Ramos (cell line): ENCODE data around the gene FDCSP.
"Not testable (repeated sequence)": the region's sequence is repeated elsewhere in the genome, so short reads cannot be mapped to it uniquely, and the experiment has no call there.

ENCODE experiments used
- in situ Hi-C: fragments of 300-500 bp; cut with MboI; formaldehyde crosslinking; loops from one replicate; pipeline ENCODE4 v1.14.3; 2022; ENCODE audit warnings: low sequenced_read_pairs; ENCODE audit not compliant: unreplicated experiment

The FDCSP gene

GRCh38 chr4:70239131-70239883 lies 13.4 kb downstream of the FDCSP start:
- in situ Hi-C loops: no loop called here

DNA sequence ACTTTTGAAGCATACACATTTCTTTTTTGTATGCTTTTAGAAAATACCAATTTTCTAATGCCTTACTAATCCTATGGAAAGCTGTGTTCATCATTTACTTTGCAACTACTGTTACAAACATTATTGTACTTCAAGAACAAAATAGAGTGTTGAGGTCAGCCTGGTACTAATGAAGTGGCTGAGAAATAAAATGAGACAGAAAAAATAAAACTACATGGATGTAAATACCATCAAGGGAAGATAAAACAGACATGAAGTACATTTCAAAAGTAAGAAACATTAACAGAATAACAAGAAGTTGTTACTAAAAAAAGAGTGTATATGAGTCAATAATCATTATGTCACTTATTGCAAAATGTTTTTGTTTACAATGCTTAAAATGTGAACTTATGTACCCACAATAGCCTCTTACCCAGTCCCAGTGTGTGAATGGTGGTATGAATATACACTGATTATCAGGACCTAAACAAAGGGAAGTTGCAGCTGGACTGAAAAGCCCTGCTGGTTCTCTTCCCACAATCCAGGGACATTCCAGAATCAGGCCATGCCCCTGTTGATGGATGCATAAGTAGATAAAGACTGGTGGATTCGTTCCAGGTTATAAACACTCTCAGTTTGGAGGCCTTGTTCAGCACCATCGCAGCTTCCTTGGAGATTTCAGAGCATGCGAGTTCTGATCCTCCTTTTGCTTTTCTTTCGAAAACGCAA lies 14.1 kb downstream of the FDCSP start:
- in situ Hi-C loops: no loop called here

- in situ Hi-C loops: not testable (repeated sequence)
Measured at GRCh38 chr4:70242297-70242696, 16.4 kb downstream of the FDCSP start, which contains the start of gene CSN3. Gene CSN3, plus strand, starts transcription at chr4:70242597. Its CDS starts 2,223 bp downstream, at chr4:70244820.

- in situ Hi-C loops: no loop called here
Measured at GRCh38 chr4:70243091-70243490, 17.2 kb downstream of the FDCSP start.

DNA sequence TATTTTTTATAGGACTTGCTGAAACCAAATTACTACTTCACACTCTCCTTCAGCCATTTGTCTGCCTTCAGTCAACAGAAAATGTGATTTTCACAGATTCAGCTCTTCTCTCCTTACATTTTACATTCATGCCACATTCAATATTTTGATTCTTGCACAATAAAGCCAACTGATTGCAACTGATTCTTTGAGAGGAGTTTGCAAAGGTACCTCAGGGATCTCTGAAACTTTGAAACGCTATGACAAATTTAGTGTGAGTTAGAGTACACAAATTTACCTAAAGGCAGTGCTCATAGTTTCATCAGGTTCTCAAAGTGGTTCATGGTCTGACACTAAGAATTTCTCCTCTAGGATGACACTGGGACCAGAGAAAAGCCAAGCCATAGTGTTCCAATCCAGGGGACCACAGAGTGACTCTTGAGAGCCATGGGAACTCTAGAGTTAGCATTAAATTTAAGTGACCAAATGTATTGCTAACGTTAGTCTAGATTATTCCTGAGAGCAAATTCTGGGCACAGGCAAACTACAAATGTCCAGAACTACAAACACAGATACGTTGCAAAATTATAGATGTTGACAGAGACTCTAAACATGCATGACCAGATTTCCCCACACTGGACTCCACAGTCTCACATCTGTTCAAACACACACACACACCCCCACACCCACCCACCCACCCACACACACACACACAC lies 25.5 kb downstream of the FDCSP start:
- in situ Hi-C loops: no loop called here

- in situ Hi-C loops: no loop called here
Measured at GRCh38 chr4:70251945-70252277, 26.0 kb downstream of the FDCSP start.

DNA sequence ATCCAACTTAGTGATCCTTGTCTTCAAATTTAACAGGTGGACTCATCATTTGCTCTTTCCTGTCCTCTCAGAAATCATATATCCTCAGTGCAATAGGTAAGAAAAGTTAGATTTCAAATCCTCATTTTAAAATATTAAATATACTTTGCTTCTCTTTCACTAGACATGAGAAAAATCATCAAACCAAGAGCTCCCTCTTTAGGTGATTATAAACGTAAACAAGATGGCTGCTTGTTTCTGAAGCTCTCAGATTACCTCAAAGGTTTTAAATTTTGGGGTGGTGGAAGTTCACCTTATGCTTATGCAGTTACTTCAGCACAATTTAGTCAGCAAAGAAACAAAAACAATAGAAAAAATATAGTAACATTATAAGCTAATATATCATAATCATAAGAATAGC lies 43.8 kb downstream of the FDCSP start:
- in situ Hi-C loops: no loop called here

DNA sequence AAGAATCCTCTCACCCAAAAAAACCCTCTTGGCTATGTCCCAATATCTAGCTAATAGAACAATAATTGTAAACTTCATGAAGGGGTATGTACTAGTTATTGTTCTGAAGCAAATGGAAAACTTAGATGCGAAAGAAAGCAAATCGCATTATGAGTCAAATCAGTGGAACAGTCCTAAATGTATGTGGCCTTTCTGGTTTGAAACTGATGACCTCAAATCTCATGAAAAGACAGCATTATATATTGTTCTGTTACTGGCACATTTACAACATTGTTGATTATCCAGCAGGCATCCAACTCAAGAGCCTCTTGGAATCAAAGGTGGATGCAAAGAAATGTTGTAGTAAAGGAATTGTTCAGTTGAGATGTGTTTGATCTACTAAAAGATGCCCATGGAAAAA lies 51.2 kb downstream of the FDCSP start:
- in situ Hi-C loops: no loop called here

- in situ Hi-C loops: no loop called here
Measured at GRCh38 chr4:70280567-70280966, 54.6 kb downstream of the FDCSP start.
